Measurements from ENCODE around the gene NUAK2.

Gene NUAK2

GRCh38 chr1:205328476-205328875, 6.9 kb upstream of the NUAK2 start:
- TF ChIP-seq CTCF (conservative IDR thresholded peaks at IDR 0.05) (no peak), ZFX (IDR thresholded peaks at IDR 0.05) (no peak)
- no peak overlapping the region for H3K27ac ChIP-seq

DNA sequence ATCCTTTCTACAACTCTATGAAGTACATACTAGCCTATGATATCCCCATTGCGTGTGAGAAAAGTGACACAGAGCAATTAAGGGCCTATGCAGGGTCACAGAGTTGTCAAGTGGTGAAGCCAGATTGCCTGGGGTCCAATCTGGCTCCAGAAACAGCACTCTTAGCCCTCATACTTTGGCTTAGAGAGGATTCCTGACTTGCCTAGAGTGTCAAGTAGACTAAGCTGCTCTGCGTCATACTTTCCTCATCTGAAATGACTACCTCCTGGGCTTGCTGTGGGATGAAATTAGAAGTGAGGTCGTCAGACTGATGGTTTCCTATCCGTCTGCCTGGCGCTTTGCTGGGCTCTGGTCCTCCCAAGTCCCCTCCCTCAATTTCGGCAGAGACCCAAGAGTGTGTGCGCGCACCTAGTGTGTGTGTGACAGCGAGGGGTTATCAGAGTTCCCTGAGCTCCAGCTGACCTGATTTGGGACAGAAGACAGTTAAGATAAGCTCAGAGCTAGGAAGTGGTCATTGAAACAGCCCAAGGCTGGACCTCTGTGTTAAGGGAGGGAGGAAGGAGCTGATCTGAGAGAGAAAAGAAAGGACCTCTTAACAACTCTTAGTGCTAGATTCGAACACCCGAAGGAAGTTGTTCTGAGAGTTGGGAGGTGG, 5.4 kb upstream of the NUAK2 start:
- no peak overlapping the region for H3K27ac ChIP-seq
- no peak for TF ChIP-seq CTCF (conservative IDR thresholded peaks at IDR 0.05)
- TF ChIP-seq ZFX (IDR thresholded peaks at IDR 0.05), result no peak

- TF ChIP-seq ZFX (IDR thresholded peaks at IDR 0.05), result no peak
- TF ChIP-seq CTCF (conservative IDR thresholded peaks at IDR 0.05), result peak; percentile 81
- no peak overlapping the region for H3K27ac ChIP-seq
Measured at GRCh38 chr1:205325334-205325884, 3.9 kb upstream of the NUAK2 start.

DNA sequence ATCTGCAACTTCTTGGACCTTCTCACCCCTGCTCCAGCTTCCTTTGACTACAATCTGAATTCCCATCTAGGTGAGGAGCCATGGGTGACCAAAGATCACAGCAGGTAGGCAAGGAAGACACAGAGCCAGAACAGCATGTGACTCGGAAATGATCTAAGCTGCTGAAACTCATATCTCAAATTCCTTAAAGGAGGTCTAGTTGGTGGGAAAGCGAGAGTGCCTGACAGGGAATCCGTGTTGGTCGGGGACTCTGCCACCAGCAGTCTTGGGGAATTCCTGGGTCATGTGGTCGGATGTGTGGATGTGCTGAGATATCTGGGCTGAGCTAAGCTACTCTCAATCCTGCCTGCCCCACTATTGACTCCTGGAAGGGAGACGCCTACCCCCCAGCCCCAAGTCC, 3.2 kb upstream of the NUAK2 start:
- TF ChIP-seq ZFX (IDR thresholded peaks at IDR 0.05) (no peak), CTCF (conservative IDR thresholded peaks at IDR 0.05) (no peak)
- no peak overlapping the region for H3K27ac ChIP-seq

DNA sequence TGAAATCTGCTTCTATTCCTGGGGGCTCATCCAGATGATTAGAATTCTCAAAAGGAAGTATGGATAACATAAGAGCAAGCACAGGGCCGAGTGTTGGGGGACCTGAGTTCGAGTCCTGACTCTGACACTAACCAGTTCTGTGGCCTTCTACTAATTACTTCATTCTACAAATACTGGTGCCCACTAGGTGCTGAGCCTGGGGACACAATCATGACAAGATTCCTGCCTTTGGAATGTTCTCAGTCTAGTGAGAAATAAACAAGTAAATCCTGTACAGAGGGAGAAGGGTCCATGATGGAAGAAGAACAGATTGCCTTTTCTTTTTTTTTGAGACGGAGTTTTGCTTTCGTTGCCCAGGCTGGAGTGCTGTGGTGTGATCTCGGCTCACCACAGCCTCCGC, 2.2 kb upstream of the NUAK2 start:
- no peak overlapping the region for H3K27ac ChIP-seq
- TF ChIP-seq ZFX (IDR thresholded peaks at IDR 0.05) (no peak), CTCF (conservative IDR thresholded peaks at IDR 0.05) (no peak)

- TF ChIP-seq CTCF (conservative IDR thresholded peaks at IDR 0.05) (no peak), ZFX (IDR thresholded peaks at IDR 0.05) (no peak)
- H3K27ac ChIP-seq, result peak overlapping the region; percentile 99
Measured at GRCh38 chr1:205321959-205322283, 376 bp upstream of the NUAK2 start.

- peak overlapping the region; percentile 99 for H3K27ac ChIP-seq
- no peak for TF ChIP-seq ZFX (IDR thresholded peaks at IDR 0.05)
- TF ChIP-seq CTCF (conservative IDR thresholded peaks at IDR 0.05), result no peak
Measured at GRCh38 chr1:205319081-205320018, 2.2 kb downstream of the NUAK2 start.
